AG09319 (cell line): Measurements from ENCODE around the gene SORBS1.

Experiments
- DNase-seq: peaks from one replicate; pipeline ENCODE4 v3.0.0-alpha.2; 2010; ENCODE audit warnings: low read depth; ENCODE audit errors: extremely low read depth
- CTCF ChIP-seq: IDR thresholded peaks from 2 replicates; pipeline ENCODE4 v1.5.1; 2011; ENCODE audit warnings: low read depth, mild to moderate bottlenecking, inconsistent platforms, low read length, moderate library complexity

Gene SORBS1

GRCh38 chr10:95500097-95500496 is 61.1 kb downstream of the SORBS1 start:
- TF ChIP-seq CTCF: no peak
- DNase-seq: no peak

- no peak for DNase-seq
- no peak for TF ChIP-seq CTCF
These were observed 61.6 kb downstream of the SORBS1 start for GRCh38 chr10:95499482-95499989.

GRCh38 chr10:95496951-95497350 is 64.2 kb downstream of the SORBS1 start:
- no peak for TF ChIP-seq CTCF
- DNase-seq: no peak

- DNase-seq: no peak
- TF ChIP-seq CTCF: no peak
These were observed 64.8 kb downstream of the SORBS1 start for GRCh38 chr10:95496246-95496911.

- no peak for DNase-seq
- TF ChIP-seq CTCF: no peak
These were observed 67.3 kb downstream of the SORBS1 start for GRCh38 chr10:95493862-95494261.

- no peak for TF ChIP-seq CTCF
- DNase-seq: no peak
These were observed 73.2 kb downstream of the SORBS1 start for GRCh38 chr10:95487994-95488393.

- DNase-seq: no peak
- TF ChIP-seq CTCF: no peak
These were observed 75.9 kb downstream of the SORBS1 start for GRCh38 chr10:95485056-95485844.
